NCI-H2196 treated with DMSO at 0.1 percent for 48 hours (cell line): Measurements from ENCODE around the gene MAP2K5.
A peak's percentile ranks its signal among the peaks of the same experiment; 100 is the strongest.
"Not testable (repeated sequence)": the region's sequence is repeated elsewhere in the genome, so short reads cannot be mapped to it uniquely, and the experiment has no call there.

Experiments used
- DNase-seq: peaks from one replicate; lab custom pipeline; 2025; ENCODE audit not compliant: unreplicated experiment; lab: John Stamatoyannopoulos, UW

Gene MAP2K5

DNA sequence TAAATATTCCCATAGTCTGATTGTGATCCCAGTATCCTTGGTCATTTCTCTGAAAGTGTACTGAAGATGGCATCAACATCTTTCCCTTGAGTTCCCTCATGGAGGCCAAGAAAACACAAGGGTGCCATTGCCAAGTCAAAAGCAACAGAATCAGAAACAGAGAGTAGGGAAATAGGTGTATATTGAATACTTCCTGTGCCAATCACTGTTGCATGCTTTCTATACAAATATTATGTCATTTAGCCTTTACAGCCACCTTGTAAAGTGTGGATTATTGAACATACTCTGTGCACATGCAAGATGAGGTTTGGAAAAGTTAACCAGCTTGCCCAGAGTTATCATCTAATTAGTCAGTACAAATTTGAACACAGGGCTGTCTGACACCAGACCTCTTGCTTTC is 117.9 kb downstream of the MAP2K5 start:
- DNase-seq = no peak

DNA sequence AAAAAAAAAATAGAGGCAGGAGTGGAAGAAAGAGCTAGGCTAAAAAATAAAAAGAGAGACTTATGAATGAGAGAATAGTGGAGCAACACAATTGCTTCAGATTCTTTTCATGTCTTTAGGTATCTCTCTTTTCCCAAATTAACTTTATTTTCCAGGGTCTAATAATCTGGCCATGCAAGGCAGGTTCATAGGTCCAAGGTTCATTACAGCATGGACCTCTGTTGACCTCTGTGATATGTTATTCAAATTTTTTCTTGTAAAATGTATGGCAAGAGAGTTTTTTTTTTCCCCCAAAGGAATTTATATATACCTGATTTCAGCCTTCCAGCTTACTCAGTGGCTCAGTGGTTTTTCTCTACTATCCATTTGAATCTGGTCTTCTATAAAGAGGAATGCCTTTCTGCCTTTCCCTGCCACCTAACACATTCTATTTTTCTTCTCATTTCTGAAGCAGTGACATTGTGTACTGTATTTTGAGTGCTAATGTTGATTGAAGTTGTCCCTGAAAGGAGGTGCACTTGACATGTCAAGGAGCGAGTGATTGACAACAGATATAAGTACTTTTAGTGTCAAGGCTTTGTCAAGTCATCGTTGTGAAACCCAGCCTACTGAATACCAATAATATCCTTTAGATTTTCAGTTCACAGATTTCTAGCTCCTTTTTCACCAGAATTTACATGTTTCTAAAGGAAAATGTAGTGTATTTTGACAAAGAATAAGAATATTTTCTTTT is 118.5 kb downstream of the MAP2K5 start:
- DNase-seq = no peak

DNA sequence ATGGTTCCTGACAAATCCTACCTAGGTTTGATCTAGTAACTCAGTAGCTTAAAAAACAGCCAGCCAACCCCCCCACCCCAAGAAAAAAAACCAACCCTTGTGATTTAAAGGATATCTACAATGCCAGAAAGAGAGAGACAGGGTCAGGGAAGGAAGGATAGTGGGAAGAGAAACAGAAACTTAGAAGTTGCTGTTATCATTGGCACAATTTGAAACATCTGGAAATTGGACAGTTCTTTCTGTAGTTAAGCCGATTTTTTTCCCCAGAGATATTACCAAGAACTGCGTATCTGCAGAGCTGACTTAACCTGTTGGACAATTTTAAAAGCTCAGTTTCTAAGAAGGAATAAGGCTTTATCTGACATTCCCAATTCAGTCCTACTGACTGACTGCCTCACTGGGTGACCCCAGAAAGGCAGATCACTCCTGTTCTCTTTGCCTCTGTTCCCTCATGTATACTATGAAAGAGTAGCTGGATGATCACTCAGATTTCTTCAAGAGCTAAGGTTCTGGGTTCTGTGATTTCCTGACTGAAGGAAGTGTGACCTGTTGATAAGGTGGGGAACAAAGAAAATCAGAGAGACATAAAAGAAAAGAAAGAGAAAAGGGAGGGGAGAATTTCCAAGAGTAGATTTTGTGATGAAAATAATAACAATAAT is 128.3 kb downstream of the MAP2K5 start:
- no peak for DNase-seq

DNA sequence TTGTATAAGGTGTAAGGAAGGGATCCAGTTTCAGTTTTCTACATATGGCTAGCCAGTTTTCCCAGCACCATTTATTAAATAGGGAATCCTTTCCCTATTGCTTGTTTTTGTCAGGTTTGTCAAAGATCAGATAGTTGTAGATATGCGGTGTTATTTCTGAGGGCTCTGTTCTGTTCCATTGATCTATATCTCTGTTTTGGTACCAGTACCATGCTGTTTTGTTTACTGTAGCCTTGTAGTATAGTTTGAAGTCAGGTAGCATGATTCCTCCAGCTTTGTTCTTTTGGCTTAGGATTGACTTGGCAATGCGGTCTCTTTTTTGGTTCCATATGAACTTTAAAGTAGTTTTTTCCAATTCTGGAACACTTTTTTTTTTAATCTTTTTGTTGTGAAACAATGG is 130.3 kb downstream of the MAP2K5 start:
- not testable (repeated sequence) for DNase-seq

DNA sequence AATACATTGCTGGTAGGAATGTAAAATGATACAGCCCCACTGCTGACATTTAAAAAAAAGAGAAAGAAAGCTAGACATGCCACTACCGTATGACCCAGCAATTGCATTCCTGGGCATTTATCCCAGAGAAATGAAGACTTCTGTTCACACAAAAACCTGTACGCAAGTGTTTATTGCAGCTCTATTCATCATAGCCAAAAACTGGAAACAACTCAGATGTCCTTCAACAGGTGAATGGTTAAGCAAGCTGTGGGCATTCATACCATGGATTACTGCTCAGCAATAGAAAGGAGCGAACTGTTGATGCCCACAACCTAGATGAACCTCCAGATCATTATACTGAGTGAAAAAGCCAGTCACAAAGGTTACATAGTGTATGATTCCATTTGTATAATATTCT is 132.5 kb downstream of the MAP2K5 start:
- DNase-seq = no peak

DNA sequence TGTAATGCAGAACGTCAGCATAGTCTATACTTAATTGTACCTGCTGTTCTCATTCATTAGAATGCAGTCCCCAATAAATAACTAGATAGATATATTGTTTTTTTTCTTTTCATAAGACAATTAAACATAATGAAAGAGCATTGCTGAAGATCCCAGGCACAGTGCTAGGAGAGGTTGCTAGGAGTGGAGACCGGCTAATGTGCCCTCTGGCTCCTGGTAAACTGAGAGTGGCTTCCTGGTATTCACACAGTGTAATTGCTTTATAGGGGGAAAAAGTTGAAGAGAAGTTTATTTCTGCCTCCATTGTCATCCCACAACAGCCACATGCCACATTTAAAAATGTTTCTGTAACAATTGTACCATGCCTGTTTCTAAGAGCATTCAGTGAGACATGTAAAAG is 135.6 kb downstream of the MAP2K5 start:
- DNase-seq = no peak

DNA sequence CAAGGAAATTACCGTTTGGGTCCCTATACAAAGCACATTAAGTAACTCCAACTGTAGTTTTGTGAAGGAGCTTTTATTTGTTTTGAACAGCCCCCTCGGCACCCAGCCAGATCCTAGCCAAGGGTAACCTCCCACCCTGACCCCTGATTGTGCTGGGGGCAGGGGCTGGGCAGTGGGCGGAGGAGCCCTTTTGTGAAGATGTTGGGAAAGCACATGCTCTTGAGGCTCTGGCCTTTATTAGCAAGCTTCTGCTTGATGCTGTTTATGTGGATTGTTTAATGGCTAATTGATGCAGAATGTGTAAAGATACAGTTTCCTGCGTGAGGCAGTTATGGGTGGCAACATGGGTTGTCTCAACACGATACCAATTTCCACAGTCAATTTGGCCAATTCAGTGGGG is 136.5 kb downstream of the MAP2K5 start:
- no peak for DNase-seq

DNA sequence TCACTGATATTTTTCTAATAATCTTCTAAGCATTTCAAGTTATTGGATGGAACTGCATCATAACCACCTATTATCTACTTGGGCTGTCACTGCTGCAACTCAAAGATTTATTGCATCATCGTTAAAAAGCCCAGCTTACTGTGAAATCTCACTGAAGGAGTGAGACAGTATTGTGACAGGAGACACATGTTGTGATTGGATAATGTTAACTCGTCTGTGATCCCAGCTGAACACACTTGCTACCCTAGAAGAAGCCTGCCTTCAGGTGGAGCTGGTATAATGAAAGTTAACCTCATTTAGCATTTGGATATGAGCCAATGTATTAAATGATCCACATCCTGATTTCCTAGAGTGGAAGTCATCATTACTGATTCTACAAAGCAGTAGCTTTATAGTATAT is 138.1 kb downstream of the MAP2K5 start:
- DNase-seq = no peak

DNA sequence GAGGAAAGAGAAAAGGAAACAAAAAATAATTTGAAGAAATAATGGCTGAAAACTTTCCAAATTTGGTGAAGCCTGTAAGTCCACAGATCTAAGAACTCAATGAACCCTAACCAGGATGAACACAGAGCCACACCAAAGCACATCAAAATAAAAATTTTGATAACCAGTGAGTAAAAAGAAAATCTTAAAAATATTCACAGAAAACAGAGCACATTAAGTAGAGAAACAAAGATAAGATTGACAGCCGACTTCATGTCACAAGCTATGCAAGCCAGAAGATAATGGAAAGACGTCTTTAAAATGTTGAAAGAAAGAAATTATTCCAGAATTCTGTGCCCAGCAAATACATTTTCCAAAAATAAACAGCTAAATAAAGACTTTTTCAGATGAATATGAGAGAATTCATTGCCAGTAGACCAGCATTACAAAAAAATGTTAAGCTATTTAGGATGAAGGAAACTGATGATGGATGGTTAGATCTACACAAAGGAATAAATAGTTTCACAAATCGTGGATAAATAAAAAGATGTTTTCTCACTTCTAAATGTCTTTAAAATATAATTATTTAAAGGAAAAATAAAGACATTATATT is 142.6 kb downstream of the MAP2K5 start:
- DNase-seq = no peak

DNA sequence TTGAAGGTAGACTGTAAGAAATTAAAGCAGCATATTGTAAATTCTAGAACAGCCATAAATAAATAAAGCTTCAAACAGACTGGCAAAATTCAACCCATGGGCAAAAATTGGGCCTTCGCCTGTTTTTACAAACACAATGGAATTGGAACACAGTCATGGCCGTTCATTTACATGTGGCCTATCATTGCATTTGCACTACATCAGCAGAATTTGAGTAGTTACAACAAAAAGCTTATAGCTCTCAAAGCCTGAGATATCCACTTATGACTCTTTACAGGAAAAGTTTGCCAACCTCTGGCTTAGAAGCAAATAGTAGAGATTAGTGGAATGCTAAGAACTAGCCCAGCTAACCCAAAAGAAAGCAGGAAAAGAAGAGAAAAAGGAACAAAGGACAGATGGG is 143.2 kb downstream of the MAP2K5 start:
- no peak for DNase-seq

DNA sequence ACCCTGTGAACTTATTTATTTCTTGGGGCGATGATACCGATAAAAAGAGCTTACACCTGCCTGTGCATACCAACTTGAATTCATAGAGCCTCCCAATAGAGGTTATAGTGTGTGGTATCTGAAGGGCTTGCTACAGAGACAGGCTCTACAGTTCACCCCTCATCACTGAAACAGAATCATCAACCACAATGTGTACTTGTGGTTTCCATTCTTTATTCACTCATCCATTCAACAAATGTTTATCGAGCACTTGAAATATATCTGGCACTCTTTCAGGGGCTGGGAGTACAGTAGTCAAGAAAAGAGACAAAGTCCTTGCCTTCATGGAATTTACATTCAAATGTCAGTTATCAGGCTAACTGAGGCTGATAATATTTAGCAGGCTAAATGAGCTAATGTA is 148.4 kb downstream of the MAP2K5 start:
- DNase-seq = peak; percentile 60

DNA sequence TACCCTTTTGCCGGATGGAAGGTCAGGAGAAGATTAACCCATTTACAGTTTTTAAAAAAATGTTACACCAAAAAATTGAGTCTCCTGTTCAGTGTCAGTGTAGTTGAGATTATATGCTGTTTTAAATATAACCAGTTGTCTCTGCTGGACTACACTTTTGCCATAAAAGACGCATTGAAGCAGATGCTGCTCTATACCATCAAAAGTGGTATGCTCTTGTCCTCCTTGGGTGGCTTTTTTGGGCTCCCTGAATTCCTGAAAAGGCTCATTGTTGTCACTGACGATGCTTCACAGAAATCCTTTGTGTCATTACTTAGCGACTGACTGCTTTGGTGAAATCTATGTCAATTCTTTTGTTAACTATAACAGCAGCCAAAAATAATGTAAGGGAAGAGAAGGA is 148.9 kb downstream of the MAP2K5 start:
- no peak for DNase-seq

DNA sequence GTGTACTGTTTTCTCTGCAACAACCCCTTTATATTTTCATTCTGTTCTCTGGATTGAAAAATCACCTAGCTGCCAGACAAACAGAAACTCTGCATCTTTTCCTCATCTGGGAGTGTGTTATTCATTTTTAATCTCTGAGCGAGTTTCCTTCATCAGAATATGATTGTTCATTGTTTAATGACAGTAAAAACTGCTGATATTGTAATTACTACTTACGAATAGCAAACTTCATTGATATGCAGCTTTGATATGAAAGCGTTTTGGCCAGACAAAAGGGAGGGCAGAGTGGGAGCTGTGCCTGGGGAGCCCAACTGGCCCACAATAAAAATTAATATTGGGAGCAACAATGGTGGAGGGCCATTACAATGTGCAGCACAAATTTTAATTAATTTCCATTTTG is 150.1 kb downstream of the MAP2K5 start:
- no peak for DNase-seq

DNA sequence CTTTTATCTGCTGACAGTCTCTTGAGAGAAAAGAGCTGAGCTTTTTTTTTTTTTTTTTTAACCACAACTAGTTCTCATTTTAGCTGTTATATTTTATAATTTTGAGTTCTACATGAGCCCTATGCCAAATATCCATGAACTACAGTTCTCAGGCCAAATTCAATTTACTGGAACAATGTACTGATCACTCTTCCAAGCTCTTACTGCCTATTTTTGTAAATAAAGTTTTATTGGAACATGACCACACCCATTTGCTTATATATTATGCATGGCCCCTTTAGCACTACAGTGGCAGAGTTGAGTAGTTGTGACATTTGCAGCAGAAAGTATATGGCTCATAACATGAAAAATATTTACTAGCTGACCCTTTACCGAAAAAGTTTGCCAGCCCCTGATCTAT is 153.6 kb downstream of the MAP2K5 start:
- DNase-seq = no peak

DNA sequence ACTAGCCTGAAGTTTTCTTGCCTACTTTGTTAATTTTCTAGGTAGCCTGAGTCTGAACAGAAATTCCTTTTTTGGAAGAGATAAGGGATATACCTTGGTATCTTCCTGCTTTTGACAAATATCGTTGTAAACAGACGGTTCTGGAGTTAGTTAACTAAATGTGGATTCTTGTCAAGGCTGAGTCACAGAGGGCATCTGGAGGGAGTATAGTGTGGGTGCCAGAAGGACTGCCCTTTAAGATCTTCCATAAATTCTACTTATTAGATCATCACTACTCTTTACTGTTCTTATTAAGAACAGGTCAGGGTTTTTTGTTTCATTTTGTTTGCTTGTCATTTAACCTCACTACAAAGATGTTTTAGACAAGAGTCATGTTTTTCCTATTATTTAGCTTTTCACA is 157.5 kb downstream of the MAP2K5 start:
- no peak for DNase-seq

DNA sequence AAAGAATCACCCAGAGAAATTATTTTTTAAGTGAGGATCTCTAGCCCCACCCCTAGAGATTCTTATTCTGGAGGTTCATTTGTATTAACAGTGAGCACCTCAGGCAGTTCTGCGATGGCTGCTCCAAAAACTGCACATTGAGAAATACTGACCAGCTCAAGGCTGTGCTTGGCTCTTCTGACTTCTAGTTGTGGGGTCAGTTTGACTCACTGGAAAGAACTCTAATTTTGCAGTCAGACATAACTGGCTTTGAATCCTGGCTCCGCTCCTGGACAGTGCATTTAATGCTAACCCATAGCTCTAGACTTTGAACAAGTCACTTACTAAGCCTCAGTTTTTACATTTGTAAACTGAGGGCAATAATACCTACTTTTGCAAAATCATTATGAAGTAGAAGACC is 159.2 kb downstream of the MAP2K5 start:
- no peak for DNase-seq

DNA sequence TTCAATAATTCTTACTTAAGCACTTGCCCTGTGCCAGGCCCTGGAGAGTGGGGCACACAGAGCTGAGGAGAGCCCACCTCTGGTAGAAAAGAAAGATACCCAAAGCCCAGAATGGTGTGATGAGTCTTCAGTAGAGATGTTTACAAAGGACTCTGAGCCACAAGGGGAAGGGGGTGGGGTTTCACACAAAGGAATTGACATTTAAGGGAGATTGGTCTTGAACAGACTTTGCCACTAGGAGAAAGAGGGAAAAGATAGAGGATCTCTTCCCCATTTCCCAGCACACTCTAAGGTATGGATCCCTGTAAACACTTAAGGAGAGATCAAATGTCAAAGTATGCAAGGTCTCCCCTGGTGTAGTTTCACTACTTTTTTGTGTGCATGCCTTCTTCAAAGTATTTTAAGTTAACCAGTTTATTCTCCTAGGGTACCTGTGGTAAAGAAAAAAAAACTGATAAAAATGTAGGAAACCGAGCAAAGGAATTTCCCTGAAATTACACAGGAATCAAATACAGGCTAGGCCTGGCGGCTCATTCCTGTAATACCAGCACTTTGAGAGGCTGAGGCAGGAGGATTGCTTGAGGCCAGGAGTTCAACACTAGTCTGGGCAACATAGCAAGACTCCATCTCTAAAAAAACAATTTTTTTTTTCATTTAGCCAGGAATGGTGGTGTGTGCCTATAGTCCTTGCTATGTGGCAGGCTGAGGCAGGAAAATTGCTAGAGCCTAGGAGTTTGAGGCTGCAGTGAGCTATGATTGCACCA is 165.2 kb downstream of the MAP2K5 start:
- no peak for DNase-seq

DNA sequence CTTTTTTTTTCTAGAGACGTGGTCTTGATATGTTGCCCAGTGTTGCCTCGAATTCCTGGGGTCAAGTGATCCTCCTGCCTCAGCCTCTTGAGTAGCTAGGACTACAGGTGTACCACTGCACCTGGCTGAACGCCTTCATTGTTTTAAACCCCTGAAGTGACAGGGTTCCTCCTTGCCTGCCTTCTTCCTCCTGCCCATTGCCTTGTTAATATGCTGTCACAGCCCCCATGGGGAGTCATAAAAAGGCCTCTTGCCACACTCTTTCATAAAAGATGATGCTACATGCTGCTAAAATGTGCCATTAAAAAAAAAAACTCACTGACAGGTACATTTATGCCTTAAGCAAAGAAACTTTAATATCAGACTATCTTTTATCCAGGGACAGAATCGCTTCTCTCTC is 166.0 kb downstream of the MAP2K5 start:
- DNase-seq = no peak

DNA sequence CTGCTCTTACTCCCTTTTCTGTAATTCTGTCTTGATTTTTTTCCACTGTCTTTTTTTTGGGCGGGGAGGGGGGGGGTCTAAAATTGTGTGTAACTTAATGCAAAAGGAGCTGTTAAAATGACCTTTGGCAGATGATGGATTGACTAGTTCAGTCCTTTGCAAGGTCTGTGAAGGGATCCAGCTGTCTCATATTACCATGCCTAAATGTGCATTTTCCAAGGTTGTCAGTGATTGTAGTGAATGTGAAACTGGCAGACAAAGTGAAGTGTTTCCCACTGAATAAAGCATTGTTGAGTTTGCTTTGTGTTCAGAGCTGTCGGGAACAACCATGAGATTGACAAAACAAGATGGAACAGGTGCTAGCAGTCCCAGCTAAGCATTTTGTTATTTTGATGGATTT is 172.7 kb downstream of the MAP2K5 start:
- DNase-seq = no peak

DNA sequence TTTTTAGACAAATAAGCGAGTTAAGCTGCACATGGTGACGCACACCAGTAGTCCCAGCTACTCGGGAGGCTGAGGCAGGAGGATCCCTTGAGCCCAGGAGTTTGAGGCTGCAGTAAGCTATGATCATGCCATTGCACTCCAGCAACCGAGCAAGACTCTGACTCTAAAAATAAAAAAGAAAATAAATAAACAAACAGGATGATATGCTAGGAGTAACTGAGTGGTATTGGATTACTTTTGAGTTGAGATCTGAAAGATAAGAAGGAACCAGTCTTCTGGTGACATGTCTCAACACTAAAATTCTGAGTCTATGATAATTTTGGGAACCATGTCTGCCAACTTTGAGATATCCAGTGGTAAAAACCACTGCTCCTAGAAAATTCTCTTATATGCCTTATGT is 173.7 kb downstream of the MAP2K5 start:
- DNase-seq = no peak

DNA sequence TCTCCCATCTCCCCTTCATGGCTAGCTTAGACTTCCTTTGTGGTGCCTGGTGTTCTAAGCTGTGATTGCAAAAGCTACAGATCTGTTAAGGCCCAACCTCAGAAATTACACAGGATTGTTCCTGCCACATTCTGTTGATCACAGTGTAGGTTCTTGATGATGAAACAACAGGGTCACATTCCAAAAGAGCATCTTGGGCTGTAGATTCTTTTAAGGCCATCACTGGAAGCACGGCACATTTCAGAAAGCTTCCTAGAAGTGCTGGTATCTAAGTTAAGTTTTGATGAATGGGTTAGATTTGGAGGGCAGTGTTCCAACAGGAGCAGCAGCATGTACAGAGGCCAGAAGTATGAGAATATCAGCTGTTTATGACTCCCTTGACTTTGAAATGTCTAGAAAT is 175.3 kb downstream of the MAP2K5 start:
- no peak for DNase-seq
